WERI-Rb-1 (cell line): Measurements from ENCODE around the gene MARS2.

Source experiments
- DNase-seq: peaks from one replicate; pipeline ENCODE4 v3.0.0-alpha.2; 2020
- H3K27ac ChIP-seq: fragments of 250-450 bp; sonication (Bioruptor Pico); 2 replicates; pipeline ENCODE4 v1.5.1; 2020; ENCODE audit warnings: mild to moderate bottlenecking, moderate library complexity
- H3K27me3 ChIP-seq: fragments of 250-450 bp; sonication (Bioruptor Pico); 2 replicates; pipeline ENCODE4 v1.5.1; 2021; ENCODE audit warnings: mild to moderate bottlenecking, low read depth, moderate library complexity; ENCODE audit not compliant: insufficient read depth, severe bottlenecking
- H3K36me3 ChIP-seq: fragments of 250-450 bp; sonication (Bioruptor Pico); 2 replicates; pipeline ENCODE4 v1.5.1; 2020; ENCODE audit warnings: mild to moderate bottlenecking, moderate library complexity
- H3K4me3 ChIP-seq: 2 replicates; pipeline ENCODE4 v1.5.1; 2011; ENCODE audit warnings: low read depth, mild to moderate bottlenecking, control low read depth, low read length
- H3K9me3 ChIP-seq: fragments of 250-450 bp; sonication (Bioruptor Pico); 2 replicates; pipeline ENCODE4 v1.5.1; 2021; ENCODE audit warnings: mild to moderate bottlenecking, moderate library complexity; ENCODE audit not compliant: severe bottlenecking
- TF ChIP-seq, protein P1 (sequence below): IDR thresholded peaks from 2 replicates; pipeline ENCODE4 v1.5.1; 2011; ENCODE audit warnings: low read depth, mild to moderate bottlenecking, control low read depth, inconsistent platforms, low read length

Gene MARS2

DNA sequence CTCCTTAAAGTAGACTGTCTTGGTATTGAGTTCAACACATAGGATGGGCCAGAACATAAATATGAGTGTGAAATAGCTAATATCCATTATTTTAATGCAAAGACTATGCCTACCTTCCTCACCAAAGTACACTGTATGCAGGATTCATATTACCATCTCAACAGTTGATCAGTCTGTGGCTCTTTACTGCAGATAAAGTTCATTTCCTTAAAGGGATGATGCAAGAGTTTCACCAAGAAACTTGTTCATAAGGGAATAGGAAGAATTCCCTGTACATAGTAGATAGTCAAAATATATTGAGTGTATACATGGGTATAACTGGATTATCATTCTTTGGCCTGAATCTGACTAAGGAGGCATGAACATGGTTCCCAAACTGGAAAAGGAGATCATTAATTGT, 35.0 kb downstream of the MARS2 start:
- Histone ChIP-seq H3K27ac (no peak overlapping the region), H3K27me3 (no peaks in the 10 kb centered on the region), H3K4me3 (no peak overlapping the region), H3K36me3 (no peaks in the 10 kb centered on the region), H3K9me3 (no peaks in the 10 kb centered on the region)
- DNase-seq = no peak
- TF ChIP-seq, protein P1, sequence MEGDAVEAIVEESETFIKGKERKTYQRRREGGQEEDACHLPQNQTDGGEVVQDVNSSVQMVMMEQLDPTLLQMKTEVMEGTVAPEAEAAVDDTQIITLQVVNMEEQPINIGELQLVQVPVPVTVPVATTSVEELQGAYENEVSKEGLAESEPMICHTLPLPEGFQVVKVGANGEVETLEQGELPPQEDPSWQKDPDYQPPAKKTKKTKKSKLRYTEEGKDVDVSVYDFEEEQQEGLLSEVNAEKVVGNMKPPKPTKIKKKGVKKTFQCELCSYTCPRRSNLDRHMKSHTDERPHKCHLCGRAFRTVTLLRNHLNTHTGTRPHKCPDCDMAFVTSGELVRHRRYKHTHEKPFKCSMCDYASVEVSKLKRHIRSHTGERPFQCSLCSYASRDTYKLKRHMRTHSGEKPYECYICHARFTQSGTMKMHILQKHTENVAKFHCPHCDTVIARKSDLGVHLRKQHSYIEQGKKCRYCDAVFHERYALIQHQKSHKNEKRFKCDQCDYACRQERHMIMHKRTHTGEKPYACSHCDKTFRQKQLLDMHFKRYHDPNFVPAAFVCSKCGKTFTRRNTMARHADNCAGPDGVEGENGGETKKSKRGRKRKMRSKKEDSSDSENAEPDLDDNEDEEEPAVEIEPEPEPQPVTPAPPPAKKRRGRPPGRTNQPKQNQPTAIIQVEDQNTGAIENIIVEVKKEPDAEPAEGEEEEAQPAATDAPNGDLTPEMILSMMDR = no peak
